Right lobe of liver (tissue), 4 donors: Measurements from ENCODE around the gene PWP2.
"Not testable (repeated sequence)": the region's sequence is repeated elsewhere in the genome, so short reads cannot be mapped to it uniquely, and the experiment has no call there.

ENCODE experiments used
- CTCF ChIP-seq, 4 donors: fragments of 200-600 bp in 3 of 4; fragments of 450-650 bp in 1 of 4; IDR thresholded peaks; one replicate each; pipeline versions ENCODE4 v1.5.1 to v1.8.0; 2016 to 2022; ENCODE audit warnings: antibody characterized with exemption in 4 of 4, mild to moderate bottlenecking in 2 of 4
- POLR2A ChIP-seq: fragments of 450-650 bp; IDR thresholded peaks from one replicate; pipeline ENCODE4 v1.6.1; 2017; ENCODE audit warnings: antibody characterized with exemption, mild to moderate bottlenecking
- donor health status: DM: no; HTN: no; CAD: no.
- donor health status: DM: no; HTN: no; CAD: no.
- donor health status: DM: no; HTN: yes; CAD: no.

- TF ChIP-seq CTCF (IDR thresholded peaks at IDR 0.05); POLR2A: not testable (repeated sequence)
These were observed 48.2 kb downstream of the PWP2 start for GRCh38 chr21:44155231-44155993.
